ENCODE measurements around the gene DDO.

Gene DDO

GRCh38 chr6:110439356-110439755, 24.0 kb upstream of the DDO start:
- no peaks in the 10 kb centered on the region for H3K36me3 Mint-ChIP-seq (ENCODE audit: low read depth)
- H3K27me3 Mint-ChIP-seq (ENCODE audit: low read depth, poor library complexity) = peaks cover 8% of the 10 kb centered on the region
- DNase-seq = no peak
- peaks cover 8% of the 10 kb centered on the region for H3K9me3 Mint-ChIP-seq
- TF ChIP-seq CTCF (IDR thresholded peaks at IDR 0.05) = no peak
- no peaks in the 10 kb centered on the region for H3K4me1 Mint-ChIP-seq
- H3K27ac Mint-ChIP-seq = no peak overlapping the region
- H3K4me3 Mint-ChIP-seq = no peak overlapping the region

- H3K9me3 Mint-ChIP-seq = peaks cover 8% of the 10 kb centered on the region
- no peak overlapping the region for H3K4me3 Mint-ChIP-seq
- no peak for TF ChIP-seq CTCF (IDR thresholded peaks at IDR 0.05)
- H3K4me1 Mint-ChIP-seq = peaks cover 3% of the 10 kb centered on the region
- H3K27ac Mint-ChIP-seq = no peak overlapping the region
- H3K27me3 Mint-ChIP-seq (ENCODE audit: low read depth, poor library complexity) = peaks cover 9% of the 10 kb centered on the region
- H3K36me3 Mint-ChIP-seq (ENCODE audit: low read depth) = no peaks in the 10 kb centered on the region
- no peak for DNase-seq
Observed at GRCh38 chr6:110434961-110435602, 19.7 kb upstream of the DDO start.

- Mint-ChIP-seq H3K27ac (no peak overlapping the region), H3K36me3 (ENCODE audit: low read depth) (no peaks in the 10 kb centered on the region), H3K4me3 (no peak overlapping the region), H3K27me3 (ENCODE audit: low read depth, poor library complexity) (peaks cover 19% of the 10 kb centered on the region), H3K9me3 (peaks cover 8% of the 10 kb centered on the region), H3K4me1 (peaks cover 11% of the 10 kb centered on the region)
- no peak for TF ChIP-seq CTCF (IDR thresholded peaks at IDR 0.05)
- DNase-seq = no peak
Observed at GRCh38 chr6:110432285-110432900, 17.0 kb upstream of the DDO start.

GRCh38 chr6:110430741-110431140, 15.4 kb upstream of the DDO start:
- Mint-ChIP-seq H3K9me3 (peaks cover 8% of the 10 kb centered on the region), H3K4me3 (no peak overlapping the region), H3K27me3 (ENCODE audit: low read depth, poor library complexity) (peaks cover 19% of the 10 kb centered on the region), H3K36me3 (ENCODE audit: low read depth) (no peaks in the 10 kb centered on the region), H3K27ac (no peak overlapping the region), H3K4me1 (peaks cover 11% of the 10 kb centered on the region)
- DNase-seq = no peak
- no peak for TF ChIP-seq CTCF (IDR thresholded peaks at IDR 0.05)

- H3K9me3 Mint-ChIP-seq = peaks cover 4% of the 10 kb centered on the region
- no peaks in the 10 kb centered on the region for H3K36me3 Mint-ChIP-seq (ENCODE audit: low read depth)
Observed at GRCh38 chr6:110430236-110430635, 14.9 kb upstream of the DDO start.

More at GRCh38 chr6:110430236-110430635, 14.9 kb upstream of the DDO start:
- DNase-seq = no peak
- no peak overlapping the region for H3K27ac Mint-ChIP-seq
- TF ChIP-seq CTCF (IDR thresholded peaks at IDR 0.05) = no peak
- peaks cover 11% of the 10 kb centered on the region for H3K4me1 Mint-ChIP-seq
- H3K27me3 Mint-ChIP-seq (ENCODE audit: low read depth, poor library complexity) = peaks cover 19% of the 10 kb centered on the region
- H3K4me3 Mint-ChIP-seq = no peak overlapping the region

Measured in nephron progenitor cell (in vitro differentiated cells).